HG02759 (cell line): ENCODE measurements around the gene PPP2R5C.

Experiments
- ATAC-seq: cut with Tn5 transposase; IDR thresholded peaks from one replicate; pipeline ENCODE4 v1.9.1; 2021; ENCODE audit warnings: mild to moderate bottlenecking, moderate library complexity; ENCODE audit not compliant: unreplicated experiment

The PPP2R5C gene

DNA sequence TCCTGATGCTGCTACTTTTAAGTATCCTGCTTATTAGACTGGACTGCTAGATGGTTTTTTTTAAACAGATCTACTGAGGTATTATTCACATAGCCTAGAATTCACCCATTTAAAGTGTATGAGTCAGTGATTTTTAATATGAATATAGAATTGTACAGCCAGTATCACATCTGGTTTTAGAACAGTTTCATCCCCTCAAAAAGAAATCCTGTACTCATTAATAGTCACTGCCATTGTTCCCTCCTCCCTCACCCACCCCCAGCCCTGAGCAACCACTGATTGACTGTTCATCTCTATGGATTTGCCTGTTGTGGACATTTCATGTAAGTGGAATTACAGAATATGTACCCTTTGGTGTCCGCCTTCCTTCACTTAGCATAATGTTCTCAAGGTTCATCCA lies 98.4 kb downstream of the PPP2R5C start:
- ATAC-seq = no peak

DNA sequence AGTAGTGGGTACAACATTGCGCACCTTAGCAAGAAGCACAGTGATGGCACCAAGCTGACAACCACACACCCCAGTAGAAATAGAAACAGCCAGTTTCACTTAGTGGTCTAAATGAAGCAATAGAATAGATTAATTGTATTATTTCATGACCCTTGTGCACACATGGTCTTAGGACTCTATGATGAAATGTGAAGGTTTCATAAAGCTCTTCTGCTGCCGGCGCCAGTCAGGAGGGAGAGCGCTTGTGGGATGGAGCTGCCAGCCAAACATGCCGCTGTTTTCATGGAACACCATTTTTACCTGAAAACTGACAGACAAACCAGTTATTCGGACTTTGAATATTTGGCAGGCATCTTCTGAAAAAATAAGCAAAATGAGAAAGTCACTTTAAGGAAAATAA lies 100.0 kb downstream of the PPP2R5C start:
- ATAC-seq = no peak

DNA sequence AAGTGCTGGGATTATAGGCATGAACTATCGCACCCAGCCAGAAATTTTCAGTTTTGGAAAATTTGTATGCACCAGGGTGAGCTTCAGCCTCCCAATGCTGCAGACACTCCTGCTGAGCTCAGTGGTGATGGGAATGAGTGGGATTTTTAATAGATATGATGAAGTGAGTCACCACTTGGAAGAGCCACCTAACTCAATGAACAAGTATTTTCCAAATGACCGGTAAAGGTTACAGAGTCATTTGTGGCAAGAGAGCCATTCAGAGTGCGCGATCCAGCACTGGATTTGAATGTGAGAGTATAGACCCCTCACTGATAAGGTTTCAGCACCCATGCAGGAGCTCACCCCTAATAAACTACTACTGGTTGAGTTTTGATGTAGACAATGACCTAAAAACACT lies 100.7 kb downstream of the PPP2R5C start:
- no peak for ATAC-seq

DNA sequence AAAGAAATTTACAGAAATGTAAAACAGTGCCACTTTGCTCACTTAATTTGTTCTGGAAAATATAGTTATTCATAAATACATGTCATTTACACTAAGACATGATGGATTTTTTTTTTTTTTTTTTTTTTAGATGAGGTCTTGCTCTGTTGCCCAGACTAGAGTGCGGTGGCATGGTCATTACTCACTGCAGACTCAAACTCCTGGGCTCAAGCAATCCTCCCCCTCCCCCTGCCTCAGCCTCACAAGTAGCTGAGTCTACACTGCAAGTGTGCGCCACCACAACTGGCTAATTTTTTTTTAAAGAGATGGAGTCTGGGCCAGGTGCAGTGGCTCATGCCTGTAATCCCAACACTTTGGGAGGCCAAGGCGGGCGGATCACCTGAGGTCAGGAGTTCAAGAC lies 101.2 kb downstream of the PPP2R5C start:
- no peak for ATAC-seq

DNA sequence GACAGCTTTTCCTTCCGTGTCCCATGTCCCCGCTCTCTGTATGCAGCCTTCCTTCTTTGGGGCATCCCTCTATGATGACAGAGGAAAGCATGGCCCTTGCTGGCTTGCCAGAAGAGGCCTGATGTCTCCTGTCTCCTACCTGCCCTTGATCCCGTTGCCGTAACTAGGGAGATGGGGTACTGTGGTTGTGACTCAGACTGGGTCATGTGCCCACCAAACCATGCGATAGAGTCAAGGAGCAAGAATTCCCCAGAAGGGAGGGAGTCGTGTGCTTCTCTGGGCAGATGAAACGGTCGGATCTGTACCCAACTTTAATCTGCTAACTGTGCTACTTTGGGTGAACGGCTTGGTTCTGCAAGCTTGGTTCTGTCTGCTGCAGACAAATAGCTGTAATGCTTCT lies 103.8 kb downstream of the PPP2R5C start:
- no peak for ATAC-seq

DNA sequence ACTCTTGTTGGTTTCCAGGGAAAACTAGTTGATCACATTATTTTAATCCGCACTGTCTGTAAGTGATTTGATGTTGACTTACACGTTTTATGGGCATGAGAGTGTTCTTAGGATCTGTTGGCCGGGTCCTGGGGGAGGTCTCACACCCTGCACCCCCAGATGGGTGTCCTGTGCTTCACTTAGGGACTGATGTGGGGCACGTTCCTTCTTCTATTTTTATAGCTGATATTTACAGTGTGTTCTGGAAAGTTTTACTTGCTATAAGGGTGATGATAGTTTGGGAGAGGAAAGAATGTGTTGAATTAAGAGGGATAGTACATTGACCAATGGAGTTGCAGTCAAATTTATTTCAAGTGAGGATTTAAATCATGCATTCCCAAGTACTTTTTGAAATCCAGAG lies 106.3 kb downstream of the PPP2R5C start:
- no peak for ATAC-seq

DNA sequence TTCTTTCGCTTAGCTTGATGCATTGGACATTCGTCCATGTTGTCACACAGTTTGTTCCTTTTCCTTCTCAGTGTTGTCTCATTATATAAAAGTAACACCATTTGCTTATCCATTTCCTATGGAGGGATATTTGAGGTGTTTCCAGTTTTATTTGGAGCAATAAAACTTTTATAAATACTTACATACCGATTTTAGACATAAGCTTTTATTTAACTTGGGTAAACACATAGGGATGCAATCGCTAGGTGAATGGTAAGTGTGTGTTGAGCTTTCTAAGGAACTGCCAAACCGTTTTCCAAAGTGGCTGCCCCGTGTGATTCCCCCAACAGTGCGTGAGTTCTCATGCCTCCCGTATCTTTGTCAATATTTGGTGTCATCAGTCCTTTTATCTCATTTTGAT lies 107.7 kb downstream of the PPP2R5C start:
- ATAC-seq = no peak

DNA sequence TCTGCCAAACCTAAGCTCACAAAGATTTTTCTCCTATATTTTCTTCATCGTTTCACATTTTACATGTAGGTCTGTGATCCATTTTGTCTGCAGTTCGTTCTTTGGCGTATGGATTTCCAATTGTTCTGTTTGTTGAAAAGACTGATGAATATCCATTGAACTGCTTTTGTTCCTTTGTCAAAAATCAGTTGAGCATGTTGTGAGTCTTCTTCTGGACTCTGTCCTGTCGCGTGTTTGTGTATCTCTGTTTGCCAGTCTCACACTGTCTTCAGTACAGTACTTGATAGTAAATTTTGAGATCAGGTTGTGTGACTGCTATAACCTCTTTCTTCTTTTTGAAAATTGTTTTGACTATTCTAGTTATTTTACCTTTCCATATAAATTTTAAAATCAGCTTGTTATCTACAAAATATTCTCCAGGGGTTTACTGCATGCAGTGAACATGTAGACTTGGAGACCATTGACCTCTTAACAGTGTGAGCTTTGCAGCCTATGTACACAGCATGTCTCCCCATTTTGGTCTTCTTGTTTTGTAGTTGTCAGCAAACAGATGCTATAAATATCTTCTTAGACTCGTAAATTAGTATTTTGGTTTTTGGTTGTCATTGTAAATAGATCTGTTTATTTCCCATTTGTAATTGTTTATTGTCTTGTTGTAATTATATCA lies 108.9 kb downstream of the PPP2R5C start:
- ATAC-seq = no peak

DNA sequence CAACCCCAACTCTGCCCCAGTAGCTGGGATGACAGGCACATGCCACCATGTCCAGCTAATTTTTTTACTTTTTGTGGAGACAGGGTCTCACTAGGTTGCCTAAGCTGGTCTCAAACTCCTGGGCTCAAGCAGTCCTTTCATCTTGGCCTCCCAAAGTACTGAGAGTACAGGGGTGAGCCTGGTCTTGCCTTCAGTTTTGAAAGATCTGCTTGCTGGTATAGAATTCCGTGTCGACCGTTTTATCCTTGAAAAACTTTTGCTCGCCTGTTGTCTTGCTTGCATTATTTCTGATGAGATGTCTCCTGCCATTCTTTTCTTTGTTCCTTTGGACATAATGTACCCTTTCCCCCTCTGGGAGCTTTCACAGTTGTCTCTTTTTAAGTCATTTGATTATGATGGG lies 110.8 kb downstream of the PPP2R5C start:
- no peak for ATAC-seq

DNA sequence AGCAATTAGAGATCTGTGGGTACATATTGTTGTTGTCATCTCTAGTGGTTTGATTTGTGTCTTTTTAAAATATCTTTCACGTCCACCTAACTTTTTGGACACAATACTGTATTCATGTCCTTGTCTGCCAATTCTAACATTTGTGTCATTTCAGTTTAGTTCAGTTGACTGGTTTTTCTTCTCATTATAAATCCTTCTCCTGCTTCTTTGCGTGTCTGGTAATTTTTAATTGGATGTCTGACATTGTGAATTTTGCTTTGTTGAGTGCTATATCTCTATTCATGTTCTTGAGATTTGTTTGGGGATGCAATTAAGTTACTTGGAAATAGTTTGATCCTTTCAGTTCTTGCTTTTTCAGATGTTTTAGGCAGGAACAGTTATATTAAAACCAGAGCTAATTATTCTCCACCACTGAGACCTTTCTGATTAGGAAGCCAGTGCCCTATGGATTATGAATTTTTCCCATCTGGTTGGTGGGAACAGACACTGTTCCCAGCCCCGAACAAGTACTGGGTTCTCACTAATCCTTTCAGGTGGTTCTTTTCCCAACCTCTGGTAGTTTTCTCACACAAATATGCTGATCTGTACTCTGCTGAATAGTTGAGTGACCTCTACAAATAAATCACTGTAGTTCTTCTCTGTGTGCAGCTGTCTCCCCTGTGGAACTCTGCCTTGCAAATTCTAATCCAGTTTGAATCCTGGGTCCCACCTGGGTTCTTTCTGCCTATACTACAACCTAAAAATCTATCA lies 111.7 kb downstream of the PPP2R5C start:
- no peak for ATAC-seq

DNA sequence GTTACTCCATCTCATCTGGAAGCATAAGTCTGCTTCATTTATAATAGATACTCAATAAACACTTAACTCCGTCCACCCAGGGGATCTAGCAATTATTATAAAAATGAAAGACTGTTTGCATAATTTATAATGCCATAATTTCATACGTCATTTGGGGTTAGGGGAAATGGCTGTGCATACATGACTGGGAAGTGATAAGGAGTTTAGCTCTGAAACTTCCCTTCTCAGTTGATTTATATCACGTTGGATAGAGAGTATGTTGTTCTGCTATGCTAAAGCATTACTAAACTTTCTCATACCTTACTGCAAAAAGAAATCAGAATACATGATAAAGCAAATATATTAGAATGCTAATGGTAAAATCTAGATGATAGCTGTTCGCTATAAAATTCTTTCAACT lies 112.5 kb downstream of the PPP2R5C start:
- no peak for ATAC-seq

DNA sequence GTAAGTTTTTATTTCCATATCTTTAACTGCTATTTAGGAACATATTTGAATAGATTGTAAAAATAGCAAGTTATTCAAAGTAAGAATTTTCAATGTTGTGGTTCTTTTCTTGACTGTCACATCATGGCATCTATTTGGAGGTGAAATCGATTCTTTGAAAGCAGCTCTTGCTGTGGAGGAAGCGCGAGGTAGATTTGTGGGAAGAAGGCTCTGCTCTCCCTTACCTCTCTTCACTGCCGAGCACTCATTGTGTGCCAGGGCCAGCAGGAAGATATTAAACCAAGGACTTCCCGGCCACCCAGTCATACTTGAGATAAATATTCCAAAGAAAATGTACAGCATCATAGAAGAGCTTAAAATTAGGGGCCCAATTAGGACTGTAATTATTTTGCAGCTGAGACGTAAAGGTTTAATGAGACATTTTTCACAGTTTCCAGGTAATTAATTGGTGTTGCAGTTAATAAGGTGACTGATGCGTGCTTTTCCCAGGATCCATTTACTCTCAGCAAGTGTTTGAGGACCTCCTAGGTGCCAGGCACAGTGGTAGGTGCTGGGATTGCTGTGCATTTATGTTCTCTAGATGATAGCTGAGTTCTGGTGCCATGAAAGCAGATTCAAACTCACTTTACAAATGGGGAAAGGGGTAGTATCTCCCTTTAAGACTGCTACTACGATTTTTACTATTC lies 113.7 kb downstream of the PPP2R5C start:
- ATAC-seq = no peak

DNA sequence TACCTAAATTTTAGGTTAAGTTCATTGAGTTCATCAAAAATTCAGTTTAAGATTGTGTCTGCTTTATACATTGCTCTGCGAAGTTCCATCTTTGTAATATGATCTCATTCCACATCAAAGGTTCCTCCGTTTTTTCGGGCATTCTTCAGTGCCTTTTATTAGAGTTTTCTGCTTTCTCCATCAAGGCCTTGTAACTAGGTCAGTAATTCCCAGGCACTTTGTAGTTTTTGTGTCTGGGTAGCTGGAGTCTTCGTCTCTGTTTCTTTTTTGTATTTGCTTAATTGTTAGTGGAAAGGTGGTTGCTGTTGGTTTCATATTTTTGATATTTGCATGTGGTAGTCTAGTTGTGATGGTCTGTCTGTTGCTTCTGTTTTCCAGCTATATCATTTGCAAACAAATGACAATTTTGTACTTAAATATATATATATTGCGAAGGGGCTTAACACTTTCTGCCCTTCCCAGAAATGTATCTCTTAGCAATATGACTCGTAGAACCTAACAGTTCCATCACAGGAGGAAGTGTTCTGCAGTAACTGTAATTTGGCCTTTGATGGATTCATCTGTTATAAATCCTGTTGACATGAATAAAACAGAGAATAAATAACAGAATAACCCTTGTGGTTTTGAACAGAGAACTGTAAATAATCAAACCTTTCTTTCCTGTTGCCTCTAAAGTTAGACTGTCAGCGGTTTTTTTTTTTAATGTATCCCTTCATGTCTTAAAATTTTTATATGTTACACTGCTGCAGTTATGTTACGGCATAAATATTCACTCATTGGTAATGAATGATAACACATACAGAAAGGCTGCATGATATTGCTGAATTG lies 114.4 kb downstream of the PPP2R5C start:
- ATAC-seq = peak; percentile 18

DNA sequence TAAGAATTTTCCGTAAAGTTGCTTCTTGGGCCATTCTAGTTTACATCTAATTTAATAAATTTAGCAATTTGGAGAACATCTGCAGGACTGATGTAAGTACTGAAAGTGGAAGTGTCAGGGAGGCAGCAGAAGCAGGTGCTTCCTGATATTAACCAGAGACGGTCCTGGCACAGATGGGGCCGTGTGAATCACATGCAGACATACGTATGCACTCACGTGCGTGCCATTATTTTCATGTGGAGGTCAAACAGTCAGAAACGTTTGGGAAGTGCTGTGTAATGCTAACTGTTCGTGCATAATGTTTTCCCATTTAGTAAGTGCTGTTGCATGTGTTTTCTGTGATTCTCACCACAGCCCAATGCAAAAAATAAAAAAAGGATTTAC lies 115.0 kb downstream of the PPP2R5C start:
- ATAC-seq = peak; percentile 89

DNA sequence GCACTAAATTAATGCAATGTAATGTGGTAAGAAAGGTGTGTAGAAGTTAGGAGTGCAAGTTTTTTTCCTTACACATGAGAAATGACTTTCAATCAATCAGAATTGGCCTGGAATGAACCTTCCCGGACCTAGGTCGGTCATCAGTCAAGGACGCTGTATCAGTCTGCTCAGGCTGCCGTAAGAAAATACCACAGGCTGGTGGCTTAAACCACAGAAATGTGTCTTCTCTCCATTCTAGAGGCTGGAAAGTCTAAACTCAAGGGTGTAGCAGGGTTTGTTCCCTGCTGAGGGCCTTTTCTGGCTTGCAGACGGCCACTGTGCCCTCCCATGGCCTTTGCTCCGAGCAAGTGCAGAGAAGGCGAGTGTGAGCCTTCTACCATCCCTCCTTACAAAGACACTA lies 116.3 kb downstream of the PPP2R5C start:
- ATAC-seq = no peak

DNA sequence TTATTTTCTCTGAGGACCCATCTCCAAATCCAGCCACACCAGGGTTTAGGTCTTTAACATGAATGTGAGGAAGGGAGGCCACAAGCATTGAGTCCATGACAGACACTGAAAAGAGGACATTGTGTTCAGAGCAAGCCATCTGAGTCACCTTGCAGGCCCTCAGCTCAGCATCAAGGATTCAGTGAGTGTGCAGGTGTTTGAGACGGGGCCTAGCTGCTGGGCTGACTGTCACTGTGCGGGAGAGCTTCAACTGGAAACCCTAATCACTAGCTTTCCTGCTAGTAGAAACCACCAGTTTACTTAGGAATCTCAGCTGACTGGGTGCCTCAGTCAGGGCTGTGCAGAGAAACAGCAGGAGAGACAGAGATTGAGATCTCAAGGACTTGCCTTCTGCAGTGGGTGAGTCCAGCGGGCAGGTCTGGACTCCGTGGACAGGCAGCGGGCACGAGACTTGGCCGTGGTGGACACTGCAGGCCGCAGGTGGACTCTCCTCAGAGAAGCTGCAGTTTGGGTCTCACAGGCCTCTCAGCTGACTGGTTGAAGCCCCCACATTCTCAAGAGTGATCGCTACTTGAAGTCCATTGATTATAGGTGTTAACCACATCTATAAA lies 116.8 kb downstream of the PPP2R5C start:
- ATAC-seq = no peak

DNA sequence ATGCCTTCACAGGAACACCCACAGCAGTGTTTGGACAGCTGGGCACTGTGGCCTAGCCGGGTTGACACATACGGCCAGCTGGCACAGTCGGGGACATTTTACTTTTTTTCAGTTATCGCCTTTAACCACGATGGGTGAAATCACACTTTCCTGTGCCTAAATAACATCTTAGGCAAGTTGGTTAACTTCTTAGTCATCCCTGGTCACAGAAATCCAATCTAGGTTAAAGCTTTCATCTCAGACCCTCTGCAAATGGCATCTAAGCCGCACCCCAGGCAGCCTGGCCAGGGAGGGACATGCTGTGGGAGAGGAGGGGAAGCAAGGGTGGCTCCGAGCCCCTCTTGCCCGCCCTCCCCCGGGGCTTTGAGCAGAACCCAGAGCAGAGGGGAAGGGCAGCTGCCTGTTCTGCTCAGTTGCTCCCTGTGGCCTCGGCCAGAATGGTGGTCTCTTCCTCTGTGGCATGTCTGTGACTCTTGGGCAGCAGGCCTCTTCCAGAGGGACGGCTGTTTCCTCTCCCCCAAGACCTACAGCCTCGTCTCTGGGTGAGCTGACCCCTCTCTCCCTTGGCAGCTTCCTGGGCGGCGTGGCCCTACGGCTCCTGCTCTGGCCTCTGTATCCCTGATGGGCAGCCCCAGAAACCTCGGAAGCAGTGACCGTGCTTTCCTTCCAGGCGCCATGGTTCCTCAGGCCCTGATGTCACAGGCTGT lies 117.5 kb downstream of the PPP2R5C start:
- no peak for ATAC-seq

DNA sequence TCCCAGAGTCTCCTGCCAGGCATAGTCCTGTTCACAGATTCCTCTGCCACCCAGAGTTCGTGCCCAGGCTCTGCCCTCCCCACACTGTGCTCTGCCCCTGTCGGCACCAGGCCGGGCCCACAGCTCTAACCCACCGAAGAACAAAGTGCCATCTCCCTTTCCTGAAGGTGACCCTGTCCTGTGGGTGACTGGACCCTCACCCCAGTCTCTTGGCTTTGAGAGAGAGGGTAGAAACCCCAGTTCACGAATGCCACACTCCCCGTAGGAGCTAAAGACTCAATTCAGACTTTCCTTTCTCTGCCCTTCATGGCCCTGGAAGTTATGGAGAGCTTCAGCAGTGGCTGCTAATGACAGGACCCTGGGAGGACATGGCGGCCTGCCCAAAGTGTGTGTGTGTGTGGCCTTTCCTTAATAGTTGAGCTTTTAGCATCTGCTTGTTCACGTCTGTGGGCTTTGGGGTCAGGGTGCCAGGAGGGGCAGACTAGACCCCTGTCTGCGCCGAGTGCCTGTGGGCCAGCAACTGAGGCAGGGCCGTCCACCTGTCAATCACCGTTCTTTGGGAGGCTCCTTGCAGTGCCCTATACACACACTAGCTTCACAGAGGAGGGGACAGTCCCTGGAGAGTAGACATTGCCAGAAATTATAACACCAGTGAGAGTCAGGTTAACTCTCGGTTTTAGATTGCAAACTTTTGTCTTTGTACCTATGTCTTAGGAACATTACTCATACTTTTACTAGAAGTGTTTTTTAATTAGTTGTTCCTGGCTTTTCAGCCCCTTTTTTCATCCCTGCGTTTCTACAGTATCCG lies 118.2 kb downstream of the PPP2R5C start:
- ATAC-seq = no peak

DNA sequence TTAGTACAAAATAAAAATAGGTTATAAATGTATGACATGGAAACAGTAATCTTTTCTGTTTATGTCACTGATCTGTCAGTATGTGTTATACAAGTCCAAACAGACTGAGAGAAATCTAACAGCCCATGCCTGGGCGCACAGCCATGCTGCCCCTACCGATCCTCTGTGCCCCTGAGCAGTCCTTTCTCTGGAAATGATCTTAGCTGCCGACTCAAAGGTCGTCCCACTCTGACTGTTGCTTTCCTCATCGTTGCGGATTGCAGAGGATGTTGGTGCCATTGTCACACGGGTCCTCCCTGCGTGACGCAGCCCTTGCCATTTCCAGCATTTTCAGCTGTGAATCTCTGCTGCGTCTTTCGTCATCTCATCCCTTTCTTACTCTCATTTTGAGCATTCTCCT lies 119.9 kb downstream of the PPP2R5C start:
- ATAC-seq = no peak
